GM18951 (cell line): ENCODE results near the gene TFEB.

Experiments used
- POLR2A ChIP-seq: IDR thresholded peaks from 4 replicates; pipeline ENCODE4 v1.6.1; 2011; ENCODE audit warnings: mild to moderate bottlenecking; ENCODE audit not compliant: insufficient read length, insufficient read depth; ENCODE audit errors: extremely low read depth
- in situ Hi-C: fragments of 300-500 bp; cut with MboI; formaldehyde crosslinking; loops from one replicate; pipeline ENCODE4 v1.12.0; 2022; ENCODE audit warnings: low sequenced_read_pairs, mixed read lengths, inconsistent platforms; ENCODE audit not compliant: unreplicated experiment

Gene TFEB

DNA sequence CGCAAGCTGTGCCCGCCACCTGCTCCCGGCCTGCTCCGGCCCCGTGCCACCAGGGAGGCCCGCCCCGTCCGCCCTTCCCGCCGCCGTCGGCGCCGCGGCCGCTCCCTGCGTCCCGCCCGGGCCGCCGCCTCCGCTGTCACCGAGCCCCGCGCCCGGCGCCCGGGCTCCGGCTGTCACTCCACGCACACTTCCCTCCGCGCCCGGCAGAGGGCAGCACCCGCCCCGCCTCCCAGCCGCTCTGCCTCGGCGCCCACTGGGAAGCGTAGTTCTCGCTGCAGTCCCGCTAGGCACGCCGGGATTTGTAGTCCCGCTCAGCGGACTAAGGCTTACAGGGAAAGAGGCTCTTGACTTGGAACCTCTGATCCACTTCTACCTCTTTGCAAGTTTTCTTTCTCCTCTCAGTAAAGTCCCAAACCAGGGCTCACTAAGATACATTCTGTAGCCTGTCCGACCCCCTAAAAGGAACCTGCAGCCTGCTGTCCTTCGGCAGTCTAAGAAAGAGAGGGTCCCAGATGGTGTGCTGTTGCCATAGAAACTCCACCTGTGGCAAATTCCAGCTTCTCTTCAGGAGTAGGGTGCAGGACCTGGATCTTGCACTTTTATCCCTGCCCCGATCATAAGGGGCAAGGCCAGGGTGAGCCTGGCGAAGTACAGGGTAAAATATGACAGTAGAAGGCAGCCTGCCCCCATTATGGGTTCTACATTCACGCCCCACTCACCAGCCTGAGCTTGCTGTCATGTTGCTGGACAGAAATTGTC lies at the start of gene TFEB:
Gene TFEB, minus strand, starts transcription at position 182 of the 759 bp plus-strand sequence. CDS start 44,395 bp downstream, outside the sequence.
- in situ Hi-C loops, result no loop called here
- TF ChIP-seq POLR2A, result peak; percentile 49

DNA sequence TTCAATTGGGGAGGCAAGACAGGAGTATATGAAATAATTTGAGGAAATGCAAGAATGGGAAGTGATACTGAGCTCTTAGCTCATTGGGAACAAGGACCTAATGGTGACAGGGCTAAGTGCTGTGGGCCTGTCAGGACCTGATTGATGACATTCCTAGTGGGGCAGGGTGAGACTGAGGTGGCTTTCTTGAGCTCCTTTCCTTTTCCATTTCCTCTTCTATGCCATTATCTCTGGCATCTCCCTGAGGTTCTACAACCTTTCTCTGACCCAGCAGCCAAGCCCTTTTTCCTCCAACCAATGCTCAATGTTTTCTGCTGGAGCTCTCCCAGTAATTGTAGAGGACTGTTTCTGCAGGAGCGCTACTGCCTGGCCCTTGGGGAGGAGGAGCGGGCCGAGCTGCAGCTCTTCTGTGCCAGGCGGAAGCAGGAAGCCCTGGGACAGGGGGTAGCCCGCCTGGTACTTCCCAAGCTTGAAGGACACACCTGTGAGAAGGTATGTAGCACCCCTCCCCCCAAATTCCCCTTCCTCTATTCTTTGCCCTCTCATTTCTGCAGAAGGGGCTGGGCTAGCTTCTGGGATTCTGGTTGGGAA lies 49.3 kb upstream of the TFEB start:
- in situ Hi-C loops, result no loop called here
- no peak for TF ChIP-seq POLR2A

DNA sequence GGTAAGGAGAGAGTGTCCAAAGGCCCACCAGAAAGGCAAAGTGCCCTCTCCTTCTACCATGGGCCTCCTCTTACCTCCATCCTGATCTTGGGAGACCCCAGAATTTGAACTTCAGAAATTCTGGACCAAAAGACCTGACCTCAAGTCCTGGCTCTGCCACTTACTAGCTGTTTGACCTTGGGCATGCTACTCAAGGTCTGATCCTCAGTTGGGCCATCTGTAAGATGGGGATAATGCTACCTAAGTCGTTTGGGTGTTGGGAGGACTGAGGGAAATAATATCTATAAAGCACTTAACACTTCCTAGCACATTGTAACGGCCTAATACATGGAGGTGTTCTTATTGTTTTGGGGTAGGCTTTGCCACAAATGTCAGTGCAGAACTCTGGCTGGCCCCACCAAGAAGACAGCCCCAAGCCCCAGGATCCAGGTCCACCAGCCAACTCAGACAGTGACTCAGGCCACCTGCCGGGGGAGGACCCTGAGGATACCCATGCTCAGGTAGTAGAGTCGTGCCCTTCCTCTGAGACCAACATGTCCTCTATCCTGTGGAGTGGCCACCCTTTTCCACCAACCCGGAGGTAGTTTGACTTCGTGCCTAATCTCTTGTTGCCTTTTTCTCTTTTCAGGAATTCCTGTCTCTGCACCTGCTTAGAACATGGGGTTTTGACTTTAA lies 47.8 kb upstream of the TFEB start:
- in situ Hi-C loops, result no loop called here
- no peak for TF ChIP-seq POLR2A

DNA sequence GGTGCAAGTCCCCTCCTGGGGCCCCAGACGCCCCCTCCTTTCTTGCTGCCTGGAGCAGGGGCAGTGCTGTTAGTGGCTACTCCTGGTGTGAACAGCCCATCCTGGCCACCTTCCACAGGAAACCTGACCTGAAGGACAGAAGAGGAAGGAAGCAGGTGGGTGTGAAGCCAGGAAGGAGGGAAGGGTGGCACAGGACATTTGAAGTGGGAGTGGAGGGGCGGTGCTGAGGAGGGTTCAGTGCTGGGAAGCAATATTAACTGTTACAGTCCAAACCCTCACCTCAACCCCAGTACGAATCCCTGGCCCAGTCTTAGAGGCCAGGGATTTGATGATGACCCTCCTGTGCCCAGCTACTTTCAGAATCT lies 45.9 kb upstream of the TFEB start:
- in situ Hi-C loops, result no loop called here
- TF ChIP-seq POLR2A, result no peak

DNA sequence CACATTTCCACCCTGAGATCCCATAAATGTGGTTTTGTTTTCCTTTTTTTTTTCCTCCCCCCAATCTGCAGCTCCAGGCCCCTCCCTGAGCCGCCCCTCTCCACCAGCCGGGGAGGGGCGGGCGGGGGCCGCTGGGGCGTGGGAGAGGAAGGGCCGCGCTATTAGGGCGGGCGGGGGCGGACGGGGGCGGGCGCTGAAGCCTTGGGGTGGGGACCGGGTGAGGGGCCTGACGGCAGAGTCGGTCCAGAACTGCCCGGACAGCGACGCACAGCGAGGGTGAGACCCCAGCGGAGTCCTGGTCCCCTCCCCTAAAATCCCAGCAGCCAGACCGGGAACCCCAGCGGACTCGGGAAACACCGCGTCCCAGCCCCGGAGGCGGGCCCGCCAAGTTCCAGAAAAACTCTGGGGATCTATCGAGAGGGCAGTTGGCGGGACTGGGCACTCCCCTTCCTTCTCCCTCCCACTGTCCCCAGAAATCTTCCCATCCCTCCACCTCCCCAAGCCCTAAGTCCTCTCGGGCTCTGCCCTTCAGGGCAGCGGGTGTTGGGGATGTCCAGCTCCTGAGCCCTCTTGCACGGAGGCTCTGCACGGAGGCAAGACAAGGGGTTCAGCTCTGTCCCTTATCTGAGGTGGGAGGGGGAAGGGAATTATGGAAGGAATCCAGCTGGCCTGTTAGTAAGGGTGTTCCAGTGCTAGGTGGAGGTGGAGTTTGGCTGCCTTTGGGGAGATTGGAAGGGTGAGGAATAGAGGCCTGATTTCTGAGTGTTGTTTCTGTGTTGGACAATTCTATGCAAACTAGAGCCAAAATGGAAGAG lies 45.4 kb upstream of the TFEB start, which contains the start of gene PRICKLE4:
Gene PRICKLE4, plus strand, starts transcription at position 232 of the 815 bp plus-strand sequence. CDS start 2,692 bp downstream, outside the sequence.
- in situ Hi-C loops, result no loop called here
- no peak for TF ChIP-seq POLR2A

DNA sequence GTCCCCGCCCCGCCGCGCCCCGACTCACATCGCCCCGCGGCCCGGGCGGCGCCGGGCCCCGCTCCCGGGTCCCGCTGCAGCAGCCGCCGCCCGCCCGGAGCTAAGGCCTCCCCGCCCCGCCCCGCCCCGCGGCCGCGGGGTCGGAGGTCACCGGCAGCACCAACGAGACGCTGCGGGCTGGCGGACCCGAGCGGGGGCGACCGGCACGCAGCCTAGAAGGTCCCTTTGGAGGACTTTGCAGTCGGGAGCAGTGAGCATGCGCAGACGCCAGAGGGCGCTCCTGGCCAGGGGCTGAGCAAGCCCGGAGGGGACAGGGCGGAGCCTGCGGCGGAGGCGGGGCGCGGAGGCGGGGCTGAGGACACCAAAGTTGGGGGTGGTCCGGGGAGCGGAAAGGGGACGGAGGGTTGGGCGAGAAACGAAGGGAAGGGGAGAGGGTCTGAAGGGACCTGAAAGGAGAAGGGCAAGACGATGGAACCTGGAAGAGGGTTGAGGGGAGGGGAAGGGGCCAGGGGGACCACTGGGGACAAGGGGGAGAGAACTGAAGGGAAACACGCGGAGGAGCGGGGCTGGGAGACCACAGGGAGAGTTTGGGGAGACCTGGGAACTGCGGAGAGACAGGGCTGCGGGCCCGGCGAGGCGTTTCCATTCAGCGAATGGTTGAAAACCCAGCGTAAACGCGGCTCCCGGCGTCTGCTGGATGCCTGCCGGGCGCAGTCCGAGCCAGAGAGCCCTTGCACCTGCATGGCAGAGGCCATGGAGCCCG lies 44.6 kb upstream of the TFEB start, which contains the start of gene FRS3:
Gene FRS3, minus strand, starts transcription at position 113 of the 763 bp plus-strand sequence. CDS start 2,913 bp downstream, outside the sequence.
- in situ Hi-C loops, result no loop called here
- peak; percentile 64 for TF ChIP-seq POLR2A

DNA sequence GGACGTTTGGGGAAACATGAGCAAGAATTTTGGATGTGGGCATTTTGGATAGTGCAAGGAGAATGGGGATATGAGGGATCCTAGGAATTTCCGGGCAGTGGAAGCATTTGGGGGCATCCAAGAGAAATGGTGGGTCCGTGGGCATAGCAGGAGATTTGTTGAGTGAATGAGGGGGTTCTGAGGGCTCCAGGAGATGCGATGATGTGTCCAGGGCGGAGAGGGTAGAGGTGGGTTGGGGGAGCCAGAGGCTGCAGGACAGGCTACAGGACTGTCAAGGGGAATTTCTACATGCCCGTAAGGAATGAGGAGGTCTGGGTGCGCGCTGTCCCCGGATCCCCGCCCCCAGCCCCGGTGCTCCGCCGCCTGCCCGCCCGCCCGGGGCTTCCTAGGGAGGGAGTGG lies 43.9 kb upstream of the TFEB start:
- no peak for TF ChIP-seq POLR2A
- in situ Hi-C loops, result no loop called here

DNA sequence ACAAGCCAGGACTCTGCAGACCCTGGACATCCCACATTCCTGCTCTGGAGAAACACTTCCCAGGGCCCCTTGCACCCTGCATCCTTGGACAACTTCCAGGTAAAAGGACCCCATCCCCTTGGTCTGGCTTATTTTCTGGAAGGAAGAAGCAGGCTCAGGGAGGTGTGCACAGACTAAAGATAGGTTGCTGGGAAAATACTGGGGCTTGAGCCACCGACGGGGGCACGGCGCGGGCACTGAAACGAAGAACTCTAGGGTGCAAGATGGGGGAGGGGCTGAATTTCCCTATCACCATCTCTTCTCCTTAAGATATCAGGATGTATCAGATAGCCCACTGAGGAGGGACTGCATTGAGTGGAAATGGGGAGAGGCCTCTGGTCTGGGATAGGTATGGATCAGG lies 43.5 kb upstream of the TFEB start:
- in situ Hi-C loops, result no loop called here

DNA sequence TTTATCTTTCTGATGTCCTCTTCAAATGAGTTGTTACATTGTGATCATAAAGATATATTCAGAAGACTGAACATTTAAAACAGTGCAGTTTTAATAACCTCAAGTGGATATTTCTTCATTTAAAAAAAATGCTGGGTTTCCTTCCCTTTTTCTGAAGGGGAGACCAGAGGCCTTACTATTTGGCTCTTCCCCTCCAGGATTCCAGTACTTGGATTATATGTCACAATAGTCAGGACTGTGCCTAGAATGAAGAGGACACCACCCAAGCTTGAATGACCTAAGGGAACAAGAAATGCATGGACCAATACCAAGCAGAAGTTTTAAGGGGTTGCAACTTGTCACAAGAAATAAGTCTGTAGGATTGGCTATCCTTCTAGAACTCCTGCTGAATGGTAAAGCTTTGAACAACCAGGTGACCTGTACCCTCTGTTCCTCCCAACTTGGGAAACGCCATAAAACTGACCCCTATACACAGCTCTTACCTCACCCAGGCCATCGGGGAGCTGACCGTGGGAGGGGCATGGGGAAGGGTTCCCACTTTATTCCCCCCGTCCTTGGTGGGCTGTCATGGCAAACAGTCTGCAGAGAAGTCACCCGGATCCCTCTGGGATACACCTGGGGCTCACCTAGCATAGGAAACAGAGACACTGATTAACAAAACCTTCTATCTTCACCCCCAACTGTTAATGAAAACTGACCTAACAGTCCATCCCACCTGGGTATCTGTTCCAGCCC lies 42.3 kb upstream of the TFEB start:
- in situ Hi-C loops, result no loop called here
- no peak for TF ChIP-seq POLR2A

More for the DNA sequence above, 43.5 kb upstream of the TFEB start:
- no peak for TF ChIP-seq POLR2A

DNA sequence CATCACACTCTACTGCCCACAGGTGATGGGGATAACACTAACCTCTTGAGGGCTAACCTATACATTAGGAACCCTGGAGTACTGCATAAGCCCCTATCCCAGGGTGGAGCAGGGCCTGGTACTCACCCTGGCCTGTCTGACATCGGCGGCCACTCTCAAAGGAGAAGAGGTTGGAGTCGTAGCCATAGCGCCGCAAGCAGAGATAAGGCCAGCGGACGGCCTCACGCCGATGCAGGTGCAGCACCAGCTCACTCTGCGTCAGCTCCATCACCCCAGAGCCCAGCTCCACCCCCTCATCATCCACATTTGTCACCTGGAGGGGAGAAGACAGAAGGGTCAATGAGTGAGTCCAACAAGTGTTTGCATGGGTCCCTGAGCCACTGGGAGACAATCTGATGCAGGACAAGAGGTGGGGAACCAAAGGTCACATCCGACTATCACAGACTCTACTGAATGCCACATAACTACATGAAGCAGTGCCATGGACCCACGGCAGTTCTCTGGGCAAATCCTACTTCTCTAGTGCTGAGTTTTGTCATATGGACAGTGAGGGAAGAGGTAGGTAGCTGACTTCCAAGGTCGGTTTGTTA lies 40.0 kb upstream of the TFEB start:
- in situ Hi-C loops, result no loop called here
- no peak for TF ChIP-seq POLR2A

DNA sequence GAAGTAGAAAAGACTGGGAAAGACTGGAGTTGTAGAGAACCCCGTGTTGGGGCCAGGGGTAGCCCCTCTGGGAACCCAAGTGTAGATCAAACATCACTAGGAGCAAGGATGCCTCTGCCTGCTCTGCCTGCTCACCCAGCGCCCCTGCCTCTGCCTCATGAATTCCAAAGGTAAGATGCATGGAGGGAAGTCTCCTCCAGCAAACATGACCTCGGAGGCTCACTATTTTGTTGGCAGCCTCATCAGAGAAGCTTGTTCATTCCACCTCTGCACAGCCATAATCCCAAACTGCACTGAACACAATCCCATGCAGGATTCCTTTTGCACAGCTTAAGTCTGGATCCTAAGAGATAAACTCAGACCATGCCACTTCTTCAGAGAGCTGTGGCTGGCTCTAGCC lies 39.4 kb upstream of the TFEB start:
- in situ Hi-C loops, result no loop called here
- TF ChIP-seq POLR2A, result no peak
